Karpas-422 (cell line): ENCODE results near the gene LGALS7. TPM values are rescaled to one million over a fixed set of nuclear protein-coding genes. Genes with fewer than 3 reads are reported as not detected.

Experiments used
- DNase-seq: peaks from one replicate; pipeline ENCODE4 v3.0.0-alpha.2; 2015
- H2AFZ ChIP-seq: fragments of 200-600 bp; sonication (generic); 2 replicates; pipeline ENCODE4 v1.6.1; 2014; ENCODE audit warnings: antibody characterized with exemption, low read length, mixed read lengths
- H3K27ac ChIP-seq: fragments of 200-600 bp; sonication (generic); 2 replicates; pipeline ENCODE4 v1.5.1; 2014; ENCODE audit warnings: mild to moderate bottlenecking, low read length, moderate library complexity
- H3K27me3 ChIP-seq: fragments of 200-600 bp; sonication (generic); 2 replicates; pipeline ENCODE4 v1.6.1; 2014; ENCODE audit warnings: low read length, mixed read lengths
- H3K36me3 ChIP-seq: fragments of 200-600 bp; sonication (generic); 2 replicates; pipeline ENCODE4 v1.6.1; 2014; ENCODE audit warnings: low read length, mixed read lengths; ENCODE audit not compliant: insufficient read depth
- H3K4me1 ChIP-seq: fragments of 200-600 bp; sonication (generic); 2 replicates; pipeline ENCODE4 v1.6.1; 2014; ENCODE audit warnings: mild to moderate bottlenecking, low read length, mixed read lengths
- H3K4me2 ChIP-seq: fragments of 200-600 bp; sonication (generic); 2 replicates; pipeline ENCODE4 v1.6.1; 2014; ENCODE audit warnings: low read length, low read depth, mild to moderate bottlenecking; ENCODE audit not compliant: poor library complexity, severe bottlenecking
- H3K4me3 ChIP-seq: fragments of 200-600 bp; sonication (generic); 2 replicates; pipeline ENCODE4 v1.5.1; 2014; ENCODE audit warnings: mild to moderate bottlenecking, antibody characterized with exemption, low read length, mixed read lengths
- H3K79me2 ChIP-seq: fragments of 200-600 bp; sonication (generic); 2 replicates; pipeline ENCODE4 v1.6.1; 2014; ENCODE audit warnings: mild to moderate bottlenecking, low read length, mixed read lengths
- H3K9ac ChIP-seq: fragments of 200-600 bp; sonication (generic); 2 replicates; pipeline ENCODE4 v1.6.0; 2014; ENCODE audit warnings: low read length
- H3K9me2 ChIP-seq: fragments of 200-600 bp; sonication (generic), shearing (Covaris generic); replicated peaks from 2 replicates; pipeline ENCODE4 v1.6.0; 2014; ENCODE audit warnings: mild to moderate bottlenecking, low read length, moderate library complexity; ENCODE audit not compliant: insufficient read depth
- H3K9me3 ChIP-seq: fragments of 300-700, 200-600 bp; sonication (generic); 2 replicates; pipeline ENCODE4 v1.6.1; 2014; ENCODE audit warnings: low read length, mixed read lengths
- H4K20me1 ChIP-seq: fragments of 200-600 bp; sonication (generic); 2 replicates; pipeline ENCODE4 v1.6.1; 2014; ENCODE audit warnings: mild to moderate bottlenecking, antibody characterized with exemption, low read length, low read depth; ENCODE audit not compliant: insufficient read depth
- total RNA-seq: library from RNA; depleted of rRNA; stranded (reverse); fragments of >200 nt; shearing (Covaris generic); gene quantifications from 2 replicates; pipeline ENCODE4 v1.2.3, GENCODE V29; 2014; ENCODE audit warnings: low replicate concordance

Gene LGALS7
- total RNA-seq, 1 experiment from 2014 or later = not detected

DNA sequence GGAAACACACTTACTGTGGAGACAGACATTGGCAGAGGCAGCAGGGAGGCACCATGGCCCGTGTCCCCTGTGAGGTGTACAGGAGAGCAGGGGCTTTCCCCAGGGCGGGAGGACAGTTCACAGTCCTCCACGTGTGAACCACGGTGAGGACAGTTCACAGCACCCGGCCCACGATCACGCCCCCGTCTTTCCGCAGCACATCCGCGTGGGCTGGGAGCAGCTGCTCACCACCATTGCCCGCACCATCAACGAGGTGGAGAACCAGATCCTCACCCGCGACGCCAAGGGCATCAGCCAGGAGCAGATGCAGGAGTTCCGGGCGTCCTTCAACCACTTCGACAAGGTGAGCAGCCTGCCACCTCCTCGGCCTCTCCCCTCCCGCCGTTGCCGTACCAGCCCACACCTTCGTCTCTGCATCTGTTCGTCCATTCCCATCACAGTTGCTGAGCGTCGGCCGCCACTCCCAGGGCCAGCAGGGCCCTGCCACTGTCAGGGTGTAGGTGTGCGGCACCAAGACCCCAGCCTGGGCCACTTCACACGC lies 46.5 kb downstream of the LGALS7 start:
- Histone ChIP-seq H3K4me3 (no peak overlapping the region), H3K36me3 (peaks cover 10% of the 10 kb centered on the region), H3K9ac (no peak overlapping the region), H3K9me3 (no peaks in the 10 kb centered on the region), H3K79me2 (no peaks in the 10 kb centered on the region), H3K4me1 (no peaks in the 10 kb centered on the region), H4K20me1 (no peaks in the 10 kb centered on the region), H3K27me3 (no peaks in the 10 kb centered on the region), H3K4me2 (no peak overlapping the region), H3K9me2 (no peaks in the 10 kb centered on the region), H3K27ac (no peak overlapping the region), H2AFZ (no peak overlapping the region)
- no peak for DNase-seq

DNA sequence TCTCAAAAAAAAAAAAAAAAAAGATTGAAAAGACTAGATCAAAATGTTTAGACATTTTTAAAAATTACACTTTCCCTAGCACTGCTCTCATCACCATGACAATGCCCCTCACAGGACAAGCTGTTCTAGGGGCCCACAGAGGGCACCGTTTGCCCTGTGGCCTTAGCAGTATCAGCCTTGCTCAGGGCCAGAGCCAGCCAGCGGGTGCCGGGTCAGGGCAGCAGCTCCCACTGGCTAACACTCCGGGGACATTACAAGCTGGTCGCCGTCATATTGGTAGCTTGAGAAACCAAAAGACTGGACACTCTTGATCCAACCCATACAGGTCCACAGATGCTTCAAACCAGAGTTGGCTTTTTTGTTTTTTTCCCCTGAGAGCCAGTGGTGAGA lies 47.0 kb downstream of the LGALS7 start:
- Histone ChIP-seq H3K9me2 (no peaks in the 10 kb centered on the region), H3K27me3 (no peaks in the 10 kb centered on the region), H3K4me2 (no peak overlapping the region), H4K20me1 (no peaks in the 10 kb centered on the region), H3K4me1 (no peaks in the 10 kb centered on the region), H3K9ac (no peak overlapping the region), H3K36me3 (peaks cover 10% of the 10 kb centered on the region), H3K9me3 (no peaks in the 10 kb centered on the region), H2AFZ (no peak overlapping the region), H3K4me3 (no peak overlapping the region), H3K27ac (no peak overlapping the region), H3K79me2 (no peaks in the 10 kb centered on the region)
- no peak for DNase-seq

DNA sequence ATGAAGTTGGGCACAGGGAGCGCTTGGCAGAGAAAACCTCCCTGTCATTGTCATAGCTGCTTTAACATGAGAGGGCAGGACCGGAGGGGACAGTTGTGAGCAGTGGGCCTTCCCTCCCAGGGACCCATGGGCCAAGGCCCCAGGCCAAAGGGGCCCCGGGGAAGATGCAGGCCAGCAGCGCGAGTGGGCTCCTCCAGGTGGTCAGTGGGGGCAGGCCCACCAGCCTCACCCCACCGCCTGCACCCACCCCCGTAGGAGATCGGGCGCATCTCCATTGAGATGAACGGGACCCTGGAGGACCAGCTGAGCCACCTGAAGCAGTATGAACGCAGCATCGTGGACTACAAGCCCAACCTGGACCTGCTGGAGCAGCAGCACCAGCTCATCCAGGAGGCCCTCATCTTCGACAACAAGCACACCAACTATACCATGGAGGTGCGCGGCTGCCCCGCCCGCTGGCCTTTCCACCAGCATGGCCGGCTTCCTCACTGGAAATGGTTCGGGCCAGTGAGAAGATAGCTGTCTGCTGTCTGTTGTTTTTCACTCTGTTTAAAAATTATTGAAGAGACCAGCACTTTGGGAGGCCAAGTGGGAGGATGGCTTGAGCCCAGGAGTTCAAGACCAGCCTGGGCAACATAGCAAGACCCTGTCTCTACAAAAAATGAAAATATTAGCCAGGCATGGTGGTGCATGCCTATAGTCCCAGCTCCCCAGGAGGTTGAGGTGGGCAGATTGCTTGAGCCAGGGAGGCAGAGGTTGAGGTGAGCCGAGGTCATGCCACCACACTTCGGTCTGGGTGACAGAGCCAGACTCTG lies 47.6 kb downstream of the LGALS7 start:
- H3K4me3 ChIP-seq = no peak overlapping the region
- H2AFZ ChIP-seq = no peak overlapping the region
- no peak overlapping the region for H3K27ac ChIP-seq
- H3K4me1 ChIP-seq = no peaks in the 10 kb centered on the region
- H3K79me2 ChIP-seq = no peaks in the 10 kb centered on the region
- no peak overlapping the region for H3K9ac ChIP-seq
- H4K20me1 ChIP-seq = no peaks in the 10 kb centered on the region; the same call in 1 of the 2 replicates
- no peak overlapping the region for H3K4me2 ChIP-seq
- no peaks in the 10 kb centered on the region for H3K9me3 ChIP-seq
- H3K27me3 ChIP-seq = no peaks in the 10 kb centered on the region
- peaks cover 6% of the 10 kb centered on the region for H3K36me3 ChIP-seq
- no peaks in the 10 kb centered on the region for H3K9me2 ChIP-seq
- no peak for DNase-seq

- Histone ChIP-seq H4K20me1 (no peaks in the 10 kb centered on the region; the same call in 1 of the 2 replicates), H2AFZ (no peak overlapping the region), H3K9me3 (no peaks in the 10 kb centered on the region), H3K36me3 (no peaks in the 10 kb centered on the region), H3K27ac (no peak overlapping the region), H3K27me3 (no peaks in the 10 kb centered on the region), H3K4me1 (no peaks in the 10 kb centered on the region), H3K4me3 (no peak overlapping the region), H3K4me2 (no peak overlapping the region), H3K9ac (no peak overlapping the region), H3K9me2 (no peaks in the 10 kb centered on the region), H3K79me2 (no peaks in the 10 kb centered on the region)
- no peak for DNase-seq
Measured at GRCh38 chr19:38723990-38724854, 49.1 kb downstream of the LGALS7 start.

GRCh38 chr19:38723606-38723965 lies 49.7 kb downstream of the LGALS7 start:
- no peaks in the 10 kb centered on the region for H3K9me2 ChIP-seq
- H3K4me1 ChIP-seq = no peaks in the 10 kb centered on the region
- H3K4me2 ChIP-seq = no peak overlapping the region
- H3K79me2 ChIP-seq = no peaks in the 10 kb centered on the region
- H3K27me3 ChIP-seq = no peaks in the 10 kb centered on the region
- no peak overlapping the region for H2AFZ ChIP-seq
- no peaks in the 10 kb centered on the region for H3K36me3 ChIP-seq
- H4K20me1 ChIP-seq = no peaks in the 10 kb centered on the region; the same call in 1 of the 2 replicates
- no peak overlapping the region for H3K27ac ChIP-seq
- DNase-seq = no peak
- no peak overlapping the region for H3K9ac ChIP-seq
- H3K4me3 ChIP-seq = no peak overlapping the region
- no peaks in the 10 kb centered on the region for H3K9me3 ChIP-seq

GRCh38 chr19:38722947-38723605 lies 50.2 kb downstream of the LGALS7 start:
- H3K79me2 ChIP-seq = no peaks in the 10 kb centered on the region
- H3K9me2 ChIP-seq = no peaks in the 10 kb centered on the region
- no peaks in the 10 kb centered on the region for H3K36me3 ChIP-seq
- H4K20me1 ChIP-seq = no peaks in the 10 kb centered on the region; the same call in 1 of the 2 replicates
- no peaks in the 10 kb centered on the region for H3K4me1 ChIP-seq
- no peak overlapping the region for H3K4me3 ChIP-seq
- H3K9me3 ChIP-seq = no peaks in the 10 kb centered on the region
- H3K27ac ChIP-seq = no peak overlapping the region
- DNase-seq = no peak
- H3K27me3 ChIP-seq = no peaks in the 10 kb centered on the region
- H3K4me2 ChIP-seq = no peak overlapping the region
- no peak overlapping the region for H3K9ac ChIP-seq
- no peak overlapping the region for H2AFZ ChIP-seq

GRCh38 chr19:38721979-38722773 lies 51.1 kb downstream of the LGALS7 start:
- no peaks in the 10 kb centered on the region; the same call in 1 of the 2 replicates for H4K20me1 ChIP-seq
- no peak overlapping the region for H3K4me2 ChIP-seq
- H3K27ac ChIP-seq = no peak overlapping the region
- no peaks in the 10 kb centered on the region for H3K9me2 ChIP-seq
- H3K9ac ChIP-seq = no peak overlapping the region
- H2AFZ ChIP-seq = no peak overlapping the region
- H3K79me2 ChIP-seq = no peaks in the 10 kb centered on the region
- no peak overlapping the region for H3K4me3 ChIP-seq
- DNase-seq = no peak
- H3K36me3 ChIP-seq = no peaks in the 10 kb centered on the region; the same call in 1 of the 2 replicates
- no peaks in the 10 kb centered on the region for H3K9me3 ChIP-seq
- no peaks in the 10 kb centered on the region for H3K27me3 ChIP-seq
- H3K4me1 ChIP-seq = no peaks in the 10 kb centered on the region
